Stimulated activated CD4-positive, alpha-beta T cell treated with anti-CD3 and anti-CD28 coated beads, Interleukin-1b, Interleukin-23, amount 100 ng/mL, for 24 hours (primary cell): Measurements from ENCODE around the gene CD84.
A peak's percentile ranks its signal among the peaks of the same experiment; 100 is the strongest.
"Not testable (repeated sequence)": the region's sequence is repeated elsewhere in the genome, so short reads cannot be mapped to it uniquely, and the experiment has no call there.

ENCODE experiments used
- DNase-seq, 4 experiments: peaks; one replicate each; pipeline ENCODE4 v3.0.0-alpha.2; 2020; ENCODE audit warnings: low read depth in 4 of 4, low spot score in 1 of 4

The CD84 gene

GRCh38 chr1:160519642-160520435 lies 59.5 kb downstream of the CD84 start:
- DNase-seq = peak in 1 of 4 experiments; percentile 20

- DNase-seq = not testable (repeated sequence)
Measured at GRCh38 chr1:160517519-160517918, 61.8 kb downstream of the CD84 start.

- DNase-seq = not testable (repeated sequence)
Measured at GRCh38 chr1:160515908-160516307, 63.4 kb downstream of the CD84 start.

GRCh38 chr1:160504651-160505050 lies 74.6 kb downstream of the CD84 start:
- DNase-seq = no peak

GRCh38 chr1:160503087-160503486 lies 76.2 kb downstream of the CD84 start:
- DNase-seq = no peak

DNA sequence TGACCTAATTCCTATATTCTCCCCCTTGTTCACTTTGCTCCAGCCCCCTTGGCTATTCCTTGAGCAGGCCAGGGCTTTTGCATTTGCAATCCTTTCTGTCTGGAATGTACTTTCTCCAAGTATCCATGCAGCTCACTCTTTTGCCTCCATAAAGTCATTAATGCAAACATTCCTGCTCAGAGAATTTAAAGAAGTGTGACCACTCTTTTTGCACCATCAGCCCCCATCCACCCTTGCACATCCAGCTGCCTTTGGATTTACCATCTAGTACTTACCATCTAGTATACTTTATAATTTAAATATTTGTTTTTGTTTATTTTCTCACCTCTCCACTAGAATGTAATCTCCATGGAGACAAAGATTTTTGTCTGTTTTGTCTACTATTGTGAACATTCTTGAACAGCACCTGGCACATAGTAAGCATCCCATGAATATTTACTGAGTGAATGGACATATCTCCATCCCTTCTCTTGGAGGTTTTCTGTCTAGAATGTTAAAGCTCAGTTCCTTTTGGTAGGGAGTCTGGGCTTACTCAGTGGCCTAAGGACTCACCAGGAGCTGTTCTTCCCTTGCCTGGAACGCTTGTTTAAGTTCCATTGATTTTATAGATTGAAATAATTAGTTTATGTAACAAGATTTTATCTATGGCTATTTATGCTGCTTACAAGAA lies 78.8 kb downstream of the CD84 start:
- DNase-seq = no peak

DNA sequence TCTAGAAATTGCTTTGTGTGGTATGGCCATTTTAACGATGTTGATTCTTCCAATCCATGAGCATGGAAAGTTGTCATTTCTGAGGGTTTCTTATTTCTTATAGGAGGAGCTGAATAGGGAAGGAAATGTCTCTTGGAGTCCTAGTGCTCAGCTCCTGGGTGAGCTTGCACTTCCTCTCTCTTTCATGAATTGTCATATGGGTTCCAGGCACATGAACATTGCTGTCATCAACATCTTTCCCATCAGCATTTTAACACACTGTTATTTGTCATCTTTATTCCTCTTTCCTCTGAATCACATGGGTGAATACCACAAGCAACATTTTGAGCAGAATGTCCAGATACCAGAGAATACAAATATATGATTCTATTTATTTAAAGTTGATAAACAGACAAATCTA lies 79.7 kb downstream of the CD84 start:
- no peak for DNase-seq

GRCh38 chr1:160498301-160499065 lies 80.8 kb downstream of the CD84 start:
- DNase-seq = not testable (repeated sequence)

DNA sequence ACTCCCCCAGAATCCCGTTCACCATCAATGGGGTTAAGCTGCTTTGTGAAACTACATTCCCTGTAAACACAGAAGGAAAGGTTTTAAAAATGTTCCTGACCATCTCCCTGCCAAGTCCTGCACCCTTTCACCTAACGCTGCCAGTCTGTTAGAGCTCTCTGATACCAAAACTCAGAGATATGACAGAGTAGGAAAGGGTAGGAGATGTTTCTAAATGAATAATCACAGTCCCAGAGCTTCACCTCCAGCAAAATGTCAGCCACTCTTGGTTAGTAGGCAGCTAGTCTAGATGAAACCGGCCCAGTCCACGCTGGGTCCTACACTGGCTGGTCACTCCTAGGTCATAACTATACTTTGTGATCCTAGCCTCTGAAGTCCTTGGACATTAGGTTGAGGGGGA lies 83.0 kb downstream of the CD84 start:
- DNase-seq = no peak

- DNase-seq = no peak
Measured at GRCh38 chr1:160494620-160495019, 84.7 kb downstream of the CD84 start.

DNA sequence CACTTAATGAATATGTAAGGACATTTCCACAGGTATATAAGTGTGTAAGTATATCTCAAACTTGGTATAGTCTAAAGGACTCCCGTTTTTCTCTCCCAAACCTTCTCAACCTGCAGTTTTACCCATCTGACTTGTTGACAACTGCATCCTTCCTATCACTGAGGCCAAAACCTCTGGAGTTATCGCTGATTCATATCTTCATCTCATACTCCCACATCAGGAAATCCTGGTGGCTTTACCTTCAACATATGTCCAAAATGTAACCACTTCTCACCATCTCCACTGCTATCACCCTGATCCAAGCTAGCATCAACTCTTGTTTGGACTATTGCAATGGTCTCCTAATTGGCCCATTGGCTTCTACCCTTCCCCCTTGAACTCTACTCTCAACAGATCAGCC lies 86.7 kb downstream of the CD84 start:
- no peak for DNase-seq

DNA sequence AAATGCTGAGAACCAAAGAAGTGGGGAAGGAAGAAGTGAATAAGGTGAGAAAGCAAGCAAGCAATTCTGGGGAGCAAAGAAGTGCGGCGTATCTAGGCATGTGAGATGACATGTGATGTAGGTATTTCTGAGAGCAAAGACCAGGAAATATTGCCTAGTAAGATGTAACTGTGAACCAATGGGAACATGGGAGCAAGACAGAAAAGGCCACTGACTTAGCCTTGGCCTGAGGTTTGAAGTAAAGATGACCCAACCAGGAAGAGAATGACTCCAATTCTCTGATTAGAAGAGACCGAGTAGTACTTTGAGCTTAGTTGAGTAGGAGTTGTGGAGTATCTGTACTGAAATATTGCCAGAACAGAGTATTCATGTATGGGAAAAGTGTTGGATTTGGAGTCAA lies 87.3 kb downstream of the CD84 start:
- no peak for DNase-seq
